ENCODE results near the gene OAS2. TPM values are rescaled to one million over a fixed set of nuclear protein-coding genes. Genes with fewer than 3 reads are reported as not detected.

The OAS2 gene
- total RNA-seq, 1 donor from 2014 or later = not detected

- H3K4me1 Mint-ChIP-seq = peaks cover 11% of the 10 kb centered on the region
- no peak for DNase-seq (ENCODE audit: low read depth, low spot score)
- H3K27ac Mint-ChIP-seq (ENCODE audit: unreplicated experiment) = no peak overlapping the region
- H3K36me3 Mint-ChIP-seq (ENCODE audit: low read depth) = no peaks in the 10 kb centered on the region
- H3K27me3 Mint-ChIP-seq (ENCODE audit: low read depth) = peaks cover 38% of the 10 kb centered on the region
- no peaks in the 10 kb centered on the region for H3K9me3 Mint-ChIP-seq
- H3K4me3 Mint-ChIP-seq = no peak overlapping the region
- TF ChIP-seq CTCF (conservative IDR thresholded peaks at IDR 0.05) = no peak
These were observed 82.1 kb downstream of the OAS2 start for GRCh38 chr12:113060336-113060960.

GRCh38 chr12:113061061-113061694 lies 82.9 kb downstream of the OAS2 start:
- Mint-ChIP-seq H3K9me3 (no peaks in the 10 kb centered on the region), H3K4me1 (peaks cover 11% of the 10 kb centered on the region), H3K36me3 (ENCODE audit: low read depth) (no peaks in the 10 kb centered on the region), H3K27ac (ENCODE audit: unreplicated experiment) (no peak overlapping the region), H3K4me3 (no peak overlapping the region), H3K27me3 (ENCODE audit: low read depth) (peaks cover 32% of the 10 kb centered on the region)
- DNase-seq (ENCODE audit: low read depth, low spot score) = no peak
- TF ChIP-seq CTCF (conservative IDR thresholded peaks at IDR 0.05) = no peak

Other genes starting within 250 kb of the OAS2 start
- gene RPH3A, start 186.8 kb upstream of the OAS2 start, total RNA-seq = not detected in 2 replicates
- not detected in 2 replicates for gene OAS1, start 71.6 kb upstream of the OAS2 start, total RNA-seq
- gene OAS3, start 40.0 kb upstream of the OAS2 start, total RNA-seq = 0.48 and 0.54 TPM in 2 replicates
- 8.1 and 8.4 TPM in 2 replicates for gene DTX1, start 78.2 kb downstream of the OAS2 start, total RNA-seq
- gene RASAL1, start 157.2 kb downstream of the OAS2 start, total RNA-seq = not detected in 2 replicates
- not detected in 2 replicates for gene CFAP73, start 171.2 kb downstream of the OAS2 start, total RNA-seq
- 68.5 and 69.7 TPM in 2 replicates for gene DDX54, start 207.0 kb downstream of the OAS2 start, total RNA-seq
- gene RITA1, start 207.2 kb downstream of the OAS2 start, total RNA-seq = 20.0 and 20.1 TPM in 2 replicates
- 18.3 and 18.9 TPM in 2 replicates for gene TPCN1, start 242.9 kb downstream of the OAS2 start, total RNA-seq

Data from neural crest cell (in vitro differentiated cells).